Aorta (tissue), 5 donors: ENCODE measurements around the gene PSMB10. TPM values are rescaled to one million over a fixed set of nuclear protein-coding genes. Genes with fewer than 3 reads are reported as not detected.
A peak's percentile ranks its signal among the peaks of the same experiment; 100 is the strongest.

ENCODE experiments used
- ATAC-seq: fragments of 200-7000 bp; cut with Tn5 transposase; one replicate; pipeline ENCODE4 v1.9.1; 2022; ENCODE audit warnings: moderate library complexity; ENCODE audit not compliant: low FRiP score
- DNase-seq, 2 donors: peaks; one replicate each; pipeline ENCODE4 v3.0.0-alpha.2; 2020
- H3K27ac ChIP-seq, 2 donors: one replicate each; pipeline ENCODE4 v1.5.1; 2013; ENCODE audit warnings: low read length in 2 of 2, mild to moderate bottlenecking in 2 of 2, moderate library complexity in 2 of 2, control low read depth in 1 of 2, inconsistent platforms in 1 of 2, low read depth in 1 of 2
- H3K27me3 ChIP-seq, 2 donors: one replicate each; pipeline ENCODE4 v1.6.1; 2013; ENCODE audit warnings: control low read depth in 1 of 2, low read length in 1 of 2, mild to moderate bottlenecking in 1 of 2, moderate library complexity in 1 of 2; ENCODE audit not compliant: insufficient read depth in 2 of 2, control insufficient read depth in 1 of 2
- H3K36me3 ChIP-seq, 2 donors: one replicate each; pipeline ENCODE4 v1.6.1; 2013; ENCODE audit warnings: control low read depth in 1 of 2, low read length in 1 of 2, mild to moderate bottlenecking in 1 of 2; ENCODE audit not compliant: insufficient read depth in 2 of 2, control insufficient read depth in 1 of 2
- H3K4me1 ChIP-seq, 2 donors: one replicate each; pipeline ENCODE4 v1.6.1; 2013; ENCODE audit warnings: low read length in 2 of 2, control low read depth in 1 of 2, mild to moderate bottlenecking in 1 of 2, moderate library complexity in 1 of 2; ENCODE audit not compliant: insufficient read depth in 2 of 2, control insufficient read depth in 1 of 2
- H3K4me3 ChIP-seq, 2 donors: one replicate each; pipeline ENCODE4 v1.5.1; 2013; ENCODE audit warnings: low read length in 2 of 2, control low read depth in 1 of 2, mild to moderate bottlenecking in 1 of 2
- H3K9me3 ChIP-seq: one replicate; pipeline ENCODE4 v1.6.1; 2013; ENCODE audit warnings: mild to moderate bottlenecking, low read length; ENCODE audit not compliant: control insufficient read depth
- WGBS, 2 donors: extraction: QIAGEN DNeasy Blood & Tissue Kit; methylation state at CpG; one replicate each; pipeline ENCODE4 v1.1.7; 2013; 5-methylcytosine and 5-hydroxymethylcytosine counted together
- intact Hi-C, 2 donors: fragments of 100-400 bp; cut with DNase I; formaldehyde crosslinking; loops; one replicate each; pipeline versions ENCODE4 v1.14.2 to v1.15.0; 2022
- polyA plus RNA-seq, 2 donors: library from polyadenylated mRNA; stranded (reverse); fragments of 200-250 nt; gene quantifications; one replicate each; pipeline ENCODE4 v1.2.3, GENCODE V29; 2013
- total RNA-seq, 2 donors: library from RNA; stranded (reverse); fragmentation: NEBNext Ultra II Directional; extraction: Animal tissue kit (Norgen Biotek cat#: 25700); gene quantifications; one replicate each; pipeline ENCODE4 v1.2.1, GENCODE V29; 2021
- donor health status: healthy with polysubstance abuse.
- donor health status: Bipolar disorder and iron deficiency.
- donor health status: DM: no; HTN: no; CAD: no.
- donor health status: DM: no; HTN: no; CAD: no.
- donor health status: DM: yes; HTN: yes; CAD: no.

Gene PSMB10
- total and polyA plus RNA-seq, 4 donors = 27.7 to 84.3 (median 45.7) TPM

DNA sequence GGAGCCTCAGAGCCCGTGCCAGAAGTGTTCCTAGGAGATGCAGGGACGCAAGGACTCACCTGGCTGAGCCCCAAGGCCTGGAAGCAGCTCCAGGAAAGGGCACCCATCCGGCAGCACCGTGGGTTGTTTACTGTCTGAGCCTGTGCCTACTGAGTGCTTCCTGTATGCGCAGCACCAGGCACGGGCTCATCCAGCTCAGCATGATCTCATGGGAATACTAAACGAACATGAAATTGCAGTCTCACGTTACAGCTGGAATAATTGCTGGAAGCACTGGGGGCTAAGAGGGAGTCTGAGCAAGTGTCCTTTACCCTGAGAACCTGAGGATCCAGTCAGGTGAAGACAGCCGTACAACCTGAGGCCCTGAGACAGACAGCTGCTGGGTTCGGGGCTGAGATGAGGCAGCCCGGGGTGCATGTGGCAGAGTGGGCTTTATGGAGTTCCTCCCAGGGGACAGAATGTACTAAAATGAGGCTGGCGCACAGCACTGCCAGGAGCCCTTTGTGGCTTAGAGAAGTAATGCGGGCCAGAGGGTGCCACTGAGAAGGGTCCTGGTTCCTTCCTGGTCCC lies 10.4 kb downstream of the PSMB10 start:
- no peak for ATAC-seq
- Histone ChIP-seq H3K4me3 (no peak overlapping the region), H3K27ac (peak overlapping the region in 1 of 2 donors; percentile 41), H3K27me3 (no peaks in the 10 kb centered on the region), H3K36me3 (peaks cover 0 to 2% of the 10 kb centered on the region in 2 donors), H3K4me1 (no peaks in the 10 kb centered on the region), H3K9me3 (no peaks in the 10 kb centered on the region)
- intact Hi-C loops = no loop called here
- WGBS, 2 donors = 9 to 10% methylated on average over 13 of the region's 13 CpGs
- DNase-seq = peak in 1 of 2 donors; percentile 72

GRCh38 chr16:67924140-67924906 lies 12.3 kb downstream of the PSMB10 start:
- intact Hi-C loops = no loop called here
- H3K4me3 ChIP-seq = no peak overlapping the region
- no peaks in the 10 kb centered on the region for H3K9me3 ChIP-seq
- H3K27ac ChIP-seq = no peak overlapping the region
- H3K36me3 ChIP-seq = peaks cover 0 to 2% of the 10 kb centered on the region in 2 donors
- DNase-seq = no peak
- no peak for ATAC-seq
- H3K4me1 ChIP-seq = no peaks in the 10 kb centered on the region
- 86 to 93% methylated on average over 10 of the region's 10 CpGs for WGBS, 2 donors
- H3K27me3 ChIP-seq = no peaks in the 10 kb centered on the region

- Histone ChIP-seq H3K9me3 (no peaks in the 10 kb centered on the region), H3K36me3 (peaks cover 0 to 2% of the 10 kb centered on the region in 2 donors), H3K4me1 (no peaks in the 10 kb centered on the region), H3K27me3 (no peaks in the 10 kb centered on the region), H3K4me3 (no peak overlapping the region), H3K27ac (no peak overlapping the region)
- 71 to 75% methylated on average over 10 of the region's 10 CpGs for WGBS, 2 donors
- ATAC-seq (no peak), DNase-seq (no peak)
- intact Hi-C loops = no loop called here
These were observed 13.1 kb downstream of the PSMB10 start for GRCh38 chr16:67923414-67924116.

- H3K4me3 ChIP-seq = no peak overlapping the region
- H3K27ac ChIP-seq = no peak overlapping the region
- no peaks in the 10 kb centered on the region for H3K9me3 ChIP-seq
- ATAC-seq = no peak
- WGBS, 2 donors = 85 to 86% methylated on average over 8 of the region's 8 CpGs
- H3K27me3 ChIP-seq = no peaks in the 10 kb centered on the region
- H3K4me1 ChIP-seq = no peaks in the 10 kb centered on the region
- intact Hi-C loops = no loop called here
- H3K36me3 ChIP-seq = peaks cover 0 to 2% of the 10 kb centered on the region in 2 donors
- DNase-seq = no peak
These were observed 13.9 kb downstream of the PSMB10 start for GRCh38 chr16:67922740-67923139.

GRCh38 chr16:67922221-67922620 lies 14.4 kb downstream of the PSMB10 start:
- 83 to 88% methylated on average over 5 of the region's 5 CpGs for WGBS, 2 donors
- no peaks in the 10 kb centered on the region for H3K9me3 ChIP-seq
- H3K27me3 ChIP-seq = no peaks in the 10 kb centered on the region
- H3K27ac ChIP-seq = no peak overlapping the region
- intact Hi-C loops = no loop called here
- H3K4me3 ChIP-seq = no peak overlapping the region
- no peak for DNase-seq
- no peaks in the 10 kb centered on the region for H3K4me1 ChIP-seq
- no peaks in the 10 kb centered on the region for H3K36me3 ChIP-seq
- no peak for ATAC-seq

DNA sequence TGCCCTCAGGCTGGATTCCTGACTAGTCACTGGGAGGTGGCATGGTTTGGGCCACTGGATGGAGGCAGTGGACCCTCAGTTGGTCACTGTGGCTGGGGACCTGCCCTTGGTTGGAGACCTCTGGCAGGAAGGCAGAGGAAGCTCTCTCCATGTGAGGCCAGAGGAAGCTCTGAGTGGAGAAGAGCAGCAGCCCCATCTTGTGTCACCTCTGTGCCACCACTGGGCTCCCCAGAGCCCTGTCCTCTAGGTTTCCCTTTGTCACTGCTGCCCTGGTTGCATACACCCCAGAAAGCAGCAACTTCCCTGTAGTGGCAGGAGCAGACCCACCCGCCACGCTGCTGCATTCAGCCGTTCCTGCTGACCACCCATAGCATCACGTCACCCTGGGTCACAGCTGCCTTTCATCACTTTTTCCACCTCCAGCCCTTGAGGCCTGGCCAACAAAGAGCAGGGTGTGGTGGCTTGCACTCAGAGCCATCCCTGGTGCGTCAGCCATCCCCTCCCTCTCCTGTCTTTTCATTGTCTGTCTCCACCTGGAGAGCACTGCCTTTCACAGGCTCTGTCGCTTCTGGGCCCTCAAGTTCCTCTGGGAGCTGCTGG lies 16.9 kb downstream of the PSMB10 start:
- H3K9me3 ChIP-seq = no peaks in the 10 kb centered on the region
- H3K4me3 ChIP-seq = no peak overlapping the region
- no peak for ATAC-seq
- H3K36me3 ChIP-seq = no peaks in the 10 kb centered on the region
- WGBS, 2 donors = 87 to 93% methylated on average over 6 of the region's 6 CpGs
- H3K27ac ChIP-seq = no peak overlapping the region
- intact Hi-C loops = no loop called here
- H3K27me3 ChIP-seq = no peaks in the 10 kb centered on the region
- no peaks in the 10 kb centered on the region for H3K4me1 ChIP-seq
- no peak for DNase-seq

DNA sequence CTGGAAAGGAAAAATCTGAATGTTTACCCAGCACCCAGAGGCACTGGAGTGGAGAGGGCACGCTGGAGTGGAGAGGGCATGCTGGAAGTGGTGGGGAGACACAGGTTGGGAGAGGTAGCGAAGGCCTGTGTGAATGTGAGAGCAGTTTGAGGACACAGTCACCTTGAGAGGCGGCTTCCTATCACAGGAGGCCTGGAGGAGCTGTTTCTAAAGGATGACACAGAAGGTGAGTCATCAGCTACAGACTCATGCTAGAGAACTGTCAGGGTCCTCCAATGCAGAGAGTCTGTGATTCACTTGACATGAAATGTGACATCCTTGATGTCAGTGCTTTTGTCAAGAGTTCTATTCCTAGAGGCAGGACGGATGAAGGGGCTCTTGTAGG lies 18.8 kb downstream of the PSMB10 start:
- Histone ChIP-seq H3K27me3 (no peaks in the 10 kb centered on the region), H3K36me3 (no peaks in the 10 kb centered on the region), H3K4me3 (no peak overlapping the region), H3K27ac (no peak overlapping the region), H3K4me1 (no peaks in the 10 kb centered on the region), H3K9me3 (no peaks in the 10 kb centered on the region)
- intact Hi-C loops = no loop called here
- no peak for ATAC-seq
- DNase-seq = no peak
- WGBS, 2 donors = 68 to 71% methylated on average over 4 of the region's 4 CpGs

DNA sequence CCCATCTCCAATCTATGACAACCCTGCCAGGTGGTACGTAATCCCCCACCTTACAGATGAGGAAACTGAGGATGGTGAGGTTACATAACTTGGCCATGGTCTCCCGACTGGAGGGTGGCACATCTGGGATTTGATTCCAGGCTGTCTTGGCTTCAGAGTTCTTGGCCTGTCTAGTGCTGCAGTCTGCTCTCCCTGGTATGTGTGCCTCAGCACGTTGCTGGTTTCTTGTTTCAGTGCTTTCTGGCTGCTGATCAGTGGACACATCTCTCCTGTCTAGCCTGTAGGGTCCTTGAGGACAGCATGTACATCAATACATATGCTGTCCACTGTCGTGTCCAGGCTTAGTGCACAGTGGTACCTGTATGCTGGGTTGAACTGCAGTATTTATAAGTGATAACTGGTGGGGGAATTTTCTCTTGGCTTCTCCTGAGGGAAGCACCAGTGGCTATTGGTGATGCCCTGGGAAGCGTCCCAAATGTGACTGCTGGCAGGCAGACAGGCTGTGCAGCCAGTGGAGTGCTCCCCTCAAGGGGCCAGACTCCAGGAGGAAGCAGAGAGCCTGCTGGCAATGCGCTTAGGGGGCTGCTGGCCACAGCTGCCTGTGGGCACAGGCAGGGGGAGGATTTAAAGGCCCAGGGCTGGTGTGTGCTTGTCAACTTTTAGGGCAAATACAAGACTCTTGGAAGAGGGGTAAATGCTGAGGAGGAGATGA lies 19.4 kb downstream of the PSMB10 start:
- Histone ChIP-seq H3K4me3 (no peak overlapping the region), H3K27ac (peak overlapping the region in 1 of 2 donors; percentile 13), H3K27me3 (no peaks in the 10 kb centered on the region), H3K9me3 (no peaks in the 10 kb centered on the region), H3K4me1 (no peaks in the 10 kb centered on the region), H3K36me3 (no peaks in the 10 kb centered on the region)
- peak; percentile 20 for ATAC-seq
- intact Hi-C loops = no loop called here
- no peak for DNase-seq
- 7 to 12% methylated on average over 6 of the region's 6 CpGs for WGBS, 2 donors
